Stimulated activated naive B cell treated with anti-CD40 and anti-IgM and Interleukin-4, amounts not matched to agents 10 μg/mL and 1 μg/mL and 100 μg/mL, for 72 hours (primary cell): Measurements from ENCODE around the gene NOL6.
"Not testable (repeated sequence)": the region's sequence is repeated elsewhere in the genome, so short reads cannot be mapped to it uniquely, and the experiment has no call there.

ENCODE experiments used
- ATAC-seq, 2 donors: fragments of 150-1000 bp; cut with Tn5 transposase; replicated peaks; 2 replicates each; pipeline ENCODE4 v1.10.0; 2021; ENCODE audit warnings: moderate library complexity in 1 of 2
- DNase-seq: peaks from one replicate; pipeline ENCODE4 v3.0.0; 2021
- H3K27ac Mint-ChIP-seq: one replicate; pipeline ENCODE4 v1.8.0; 2022; ENCODE audit warnings: mild to moderate bottlenecking, mixed read lengths
- H3K27me3 Mint-ChIP-seq, 2 donors: one replicate each; pipeline ENCODE4 v1.8.0; 2022; ENCODE audit warnings: mixed read lengths in 2 of 2
- H3K36me3 Mint-ChIP-seq, 2 donors: one replicate each; pipeline ENCODE4 v1.8.0; 2022; ENCODE audit warnings: mixed read lengths in 2 of 2, mild to moderate bottlenecking in 1 of 2
- H3K4me1 Mint-ChIP-seq, 2 donors: one replicate each; pipeline ENCODE4 v1.8.0; 2022; ENCODE audit warnings: mixed read lengths in 2 of 2, mild to moderate bottlenecking in 1 of 2
- H3K4me3 Mint-ChIP-seq, 2 donors: one replicate each; pipeline ENCODE4 v1.8.0; 2022; ENCODE audit warnings: mild to moderate bottlenecking in 2 of 2, mixed read lengths in 2 of 2, moderate library complexity in 1 of 2
- H3K9me3 Mint-ChIP-seq, 2 donors: one replicate each; pipeline ENCODE4 v1.8.0; 2022; ENCODE audit warnings: mixed read lengths in 2 of 2, mild to moderate bottlenecking in 1 of 2

The NOL6 gene

DNA sequence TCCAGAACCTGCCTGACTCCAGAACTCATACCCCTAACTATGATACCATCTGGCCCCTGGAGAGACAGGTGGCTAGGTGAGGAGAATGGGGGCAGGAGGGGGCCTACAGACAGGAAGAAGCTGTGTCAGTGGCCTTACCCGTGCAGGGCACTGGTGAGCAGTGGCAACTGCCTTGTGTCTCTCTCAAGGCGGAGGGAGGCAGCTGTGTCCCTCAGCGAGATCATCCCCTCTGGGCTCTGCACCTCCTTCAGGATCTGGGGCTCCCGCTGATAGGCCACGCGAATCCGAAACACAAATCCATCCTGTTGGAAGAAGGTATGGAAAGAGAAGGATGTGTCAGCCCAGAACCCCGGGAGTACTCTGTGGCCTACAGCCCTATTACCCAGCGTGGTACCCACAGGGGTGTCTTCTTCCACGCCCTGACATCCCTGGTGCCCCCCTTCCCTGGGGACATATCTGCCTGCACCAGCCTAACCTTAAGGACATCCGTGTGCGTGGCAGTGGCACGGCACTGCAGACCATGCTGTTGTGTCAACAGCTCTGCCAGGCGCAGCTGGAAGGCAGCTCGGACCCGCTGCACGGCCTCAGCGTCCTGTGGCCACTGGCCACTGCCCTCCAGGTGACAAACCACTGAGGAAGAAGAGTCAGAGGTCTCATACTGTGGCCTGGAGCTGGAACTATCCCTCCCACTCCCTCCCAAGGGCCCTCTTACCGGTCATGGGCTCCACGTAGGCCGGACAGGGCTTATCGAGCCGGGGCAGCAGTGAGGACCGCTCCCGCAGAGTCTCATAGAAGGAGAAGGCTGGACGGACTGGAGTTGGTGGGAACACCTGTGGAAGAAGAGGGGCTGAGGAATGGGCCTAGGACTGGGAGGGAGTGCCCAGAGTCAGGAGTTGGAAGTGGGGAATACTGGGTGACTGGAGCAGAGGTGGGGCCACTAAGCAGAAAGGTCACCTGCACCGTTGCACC, 7.8 kb downstream of the NOL6 start:
- DNase-seq, result no peak
- ATAC-seq, result no peak
- Mint-ChIP-seq H3K36me3 (peaks cover 54 to 70% of the 10 kb centered on the region in 2 donors), H3K4me3 (no peak overlapping the region), H3K27ac (no peak overlapping the region), H3K9me3 (no peaks in the 10 kb centered on the region), H3K4me1 (peaks cover 0 to 2% of the 10 kb centered on the region in 2 donors), H3K27me3 (no peaks in the 10 kb centered on the region)

DNA sequence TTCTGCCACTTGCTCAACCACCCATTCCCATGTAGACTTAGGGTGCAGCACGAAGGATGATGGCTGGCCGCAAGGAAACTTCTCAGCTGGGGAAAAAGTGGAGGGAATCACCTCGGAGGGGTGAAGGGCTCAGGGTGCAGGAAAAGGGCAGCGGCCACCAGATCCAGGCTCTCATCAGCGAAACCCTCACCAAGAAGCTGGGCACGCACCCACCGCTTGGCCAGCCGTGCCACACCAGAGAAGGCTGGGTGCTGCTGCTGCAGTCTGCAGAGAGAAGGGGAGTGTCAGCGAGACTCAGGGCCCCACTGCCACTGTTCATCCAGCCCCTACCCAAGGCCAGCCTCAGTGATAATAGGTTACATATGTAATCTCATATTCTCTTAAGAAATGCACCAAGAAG, 8.6 kb downstream of the NOL6 start:
- peaks cover 0 to 2% of the 10 kb centered on the region in 2 donors for H3K4me1 Mint-ChIP-seq
- ATAC-seq (no peak), DNase-seq (no peak)
- no peaks in the 10 kb centered on the region for H3K9me3 Mint-ChIP-seq
- no peaks in the 10 kb centered on the region for H3K27me3 Mint-ChIP-seq
- no peak overlapping the region for H3K4me3 Mint-ChIP-seq
- peaks cover 52 to 67% of the 10 kb centered on the region in 2 donors for H3K36me3 Mint-ChIP-seq
- no peak overlapping the region for H3K27ac Mint-ChIP-seq

DNA sequence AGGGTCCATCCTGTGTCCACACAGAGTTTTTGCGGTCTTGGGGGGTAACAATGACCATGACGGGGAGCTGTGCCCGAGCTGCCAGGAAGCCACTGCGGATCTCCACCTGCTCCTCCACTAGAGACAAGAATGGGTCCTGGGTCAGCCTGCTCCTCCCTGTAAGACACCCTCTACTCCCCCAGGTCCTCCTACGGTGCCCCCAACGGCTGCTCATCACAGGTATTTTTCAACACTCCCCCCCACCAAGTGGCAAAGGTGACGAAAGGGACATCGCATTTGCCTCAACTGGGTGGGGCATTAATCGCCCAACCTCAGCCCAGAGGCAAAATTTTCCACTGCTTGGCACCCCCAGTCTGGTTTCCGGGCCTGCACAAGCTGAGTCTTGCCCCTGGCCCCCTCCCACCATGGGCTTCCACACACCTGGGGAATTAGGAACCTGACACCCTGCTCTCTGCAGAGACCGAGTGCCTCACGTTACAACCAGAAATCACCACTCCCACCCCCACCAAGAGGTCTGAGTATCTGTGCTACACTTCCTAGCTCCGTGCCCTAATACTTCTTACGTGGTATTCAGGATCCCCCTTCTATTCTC, 9.6 kb downstream of the NOL6 start:
- peaks cover 44 to 60% of the 10 kb centered on the region in 2 donors for H3K36me3 Mint-ChIP-seq
- peaks cover 5 to 6% of the 10 kb centered on the region in 2 donors for H3K4me1 Mint-ChIP-seq
- no peak overlapping the region for H3K4me3 Mint-ChIP-seq
- no peak for DNase-seq
- ATAC-seq, result no peak
- no peaks in the 10 kb centered on the region for H3K27me3 Mint-ChIP-seq
- H3K9me3 Mint-ChIP-seq, result no peaks in the 10 kb centered on the region
- H3K27ac Mint-ChIP-seq, result no peak overlapping the region

DNA sequence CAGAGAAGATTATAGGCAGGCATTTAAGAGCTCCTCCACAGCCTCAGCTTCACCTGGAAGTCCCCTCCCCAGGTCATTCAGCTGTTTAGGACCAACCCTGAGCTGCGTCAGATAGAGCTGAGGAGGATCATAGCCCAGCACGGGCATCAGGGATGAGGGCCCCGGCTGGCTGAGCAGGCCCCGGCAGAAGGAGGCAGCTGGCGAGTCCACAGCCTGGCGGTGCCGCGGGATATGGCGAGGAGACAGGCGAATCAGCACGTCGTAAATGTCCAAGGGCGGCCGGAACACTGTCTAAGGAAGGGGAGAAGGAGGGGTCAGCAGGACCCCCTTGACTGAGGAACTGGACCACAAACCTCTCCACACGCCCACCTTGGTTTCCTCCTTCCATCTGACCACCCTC, 10.6 kb downstream of the NOL6 start:
- H3K27ac Mint-ChIP-seq, result no peak overlapping the region
- peaks cover 13 to 16% of the 10 kb centered on the region in 2 donors for H3K4me1 Mint-ChIP-seq
- no peak overlapping the region for H3K4me3 Mint-ChIP-seq
- peaks cover 40 to 50% of the 10 kb centered on the region in 2 donors for H3K36me3 Mint-ChIP-seq
- ATAC-seq (no peak), DNase-seq (no peak)
- no peaks in the 10 kb centered on the region for H3K27me3 Mint-ChIP-seq
- no peaks in the 10 kb centered on the region for H3K9me3 Mint-ChIP-seq

DNA sequence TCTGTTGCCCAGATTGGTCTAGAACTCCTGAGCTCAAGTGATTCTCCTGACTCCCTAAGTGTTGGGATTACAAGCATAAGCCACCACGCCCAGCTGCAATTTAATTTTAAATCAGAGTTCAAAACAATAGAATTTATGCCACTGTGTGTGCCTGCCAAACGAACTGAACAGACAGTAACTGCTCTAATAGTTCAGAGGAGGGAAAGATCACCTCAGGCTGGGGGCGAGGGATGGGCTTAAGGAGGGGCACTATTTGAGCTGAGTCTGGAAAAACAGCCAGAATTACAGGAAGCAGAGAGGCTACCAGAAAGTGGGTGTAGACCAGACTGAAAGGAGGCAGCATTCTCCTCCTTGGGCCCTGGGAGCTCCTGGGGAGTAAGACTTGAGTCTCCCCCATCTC, 12.2 kb downstream of the NOL6 start:
- no peak for ATAC-seq
- Mint-ChIP-seq H3K4me1 (peaks cover 11 to 18% of the 10 kb centered on the region in 2 donors), H3K9me3 (no peaks in the 10 kb centered on the region), H3K27me3 (no peaks in the 10 kb centered on the region), H3K4me3 (no peak overlapping the region), H3K27ac (no peak overlapping the region), H3K36me3 (peaks cover 29 to 42% of the 10 kb centered on the region in 2 donors)
- DNase-seq, result no peak

DNA sequence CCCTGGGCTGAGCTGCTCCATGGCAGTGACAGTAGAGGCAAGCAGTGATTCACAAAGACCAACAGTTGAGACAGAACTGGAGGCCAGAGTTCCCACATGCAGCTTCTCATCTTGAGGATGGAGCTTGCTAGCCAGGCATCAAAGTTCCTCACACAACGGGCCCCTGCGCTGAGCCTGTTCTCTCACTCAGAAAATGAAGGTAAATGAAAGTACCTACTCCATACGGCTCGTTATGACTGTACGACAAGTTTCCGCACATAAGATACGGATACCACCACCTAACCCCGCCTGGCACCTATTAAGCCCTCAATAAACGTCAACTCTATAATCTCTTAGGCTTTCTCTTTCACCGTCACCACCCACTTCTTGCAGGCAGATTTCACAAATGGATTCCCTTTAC, 12.9 kb downstream of the NOL6 start:
- Mint-ChIP-seq H3K9me3 (no peaks in the 10 kb centered on the region), H3K36me3 (peaks cover 25 to 38% of the 10 kb centered on the region in 2 donors), H3K4me1 (peaks cover 11 to 18% of the 10 kb centered on the region in 2 donors), H3K4me3 (no peak overlapping the region), H3K27ac (no peak overlapping the region), H3K27me3 (no peaks in the 10 kb centered on the region)
- ATAC-seq (no peak), DNase-seq (no peak)

DNA sequence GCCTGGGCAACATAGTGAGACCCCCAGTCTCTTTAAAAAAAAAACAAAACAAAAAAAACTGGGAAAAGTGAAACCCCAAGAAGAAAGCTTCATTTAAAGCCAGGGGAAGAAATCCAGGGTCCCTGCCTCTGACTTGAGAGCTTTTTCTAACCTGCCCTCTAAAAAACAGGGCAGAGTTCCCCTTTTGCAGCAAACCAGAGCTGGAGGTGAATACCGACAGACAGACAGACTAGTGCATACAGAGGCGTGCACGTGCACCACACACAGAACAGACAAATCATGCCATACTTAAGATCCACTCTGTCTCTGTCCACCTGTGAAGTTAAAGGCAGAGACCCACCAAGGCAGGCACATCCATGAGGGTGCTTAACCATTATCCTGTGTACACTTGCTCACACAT, 14.6 kb downstream of the NOL6 start:
- Mint-ChIP-seq H3K9me3 (no peaks in the 10 kb centered on the region), H3K27me3 (no peaks in the 10 kb centered on the region), H3K27ac (no peak overlapping the region), H3K36me3 (peaks cover 18 to 24% of the 10 kb centered on the region in 2 donors), H3K4me3 (no peak overlapping the region), H3K4me1 (peaks cover 11 to 18% of the 10 kb centered on the region in 2 donors)
- DNase-seq (no peak), ATAC-seq (peak; percentile 28 to 43)

DNA sequence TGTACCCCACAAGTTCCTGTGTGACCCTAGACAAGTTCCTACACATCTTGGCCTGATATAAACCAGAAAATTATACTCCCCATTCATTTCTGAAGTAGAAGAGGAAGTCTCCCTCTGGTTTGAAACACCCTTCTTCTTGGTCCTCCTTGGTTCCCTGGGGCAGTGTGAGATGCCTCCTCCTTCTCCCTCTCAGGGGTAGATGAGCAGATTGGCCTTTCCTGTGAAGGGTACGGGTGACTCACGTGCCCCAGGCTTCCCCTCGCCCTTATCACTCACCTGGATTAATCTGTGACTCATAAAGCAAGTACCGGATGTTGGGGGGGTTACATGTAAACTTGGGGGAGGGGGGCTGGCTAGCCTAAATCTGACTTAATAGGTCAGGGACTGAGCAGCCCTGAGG, 15.3 kb downstream of the NOL6 start:
- Mint-ChIP-seq H3K36me3 (peaks cover 15 to 21% of the 10 kb centered on the region in 2 donors), H3K27me3 (no peaks in the 10 kb centered on the region), H3K4me1 (peaks cover 11 to 18% of the 10 kb centered on the region in 2 donors), H3K4me3 (peak overlapping the region in 1 of 2 donors; percentile 17), H3K27ac (peak overlapping the region; percentile 77), H3K9me3 (no peaks in the 10 kb centered on the region)
- peak; percentile 89 to 95 for ATAC-seq
- peak; percentile 31 for DNase-seq

DNA sequence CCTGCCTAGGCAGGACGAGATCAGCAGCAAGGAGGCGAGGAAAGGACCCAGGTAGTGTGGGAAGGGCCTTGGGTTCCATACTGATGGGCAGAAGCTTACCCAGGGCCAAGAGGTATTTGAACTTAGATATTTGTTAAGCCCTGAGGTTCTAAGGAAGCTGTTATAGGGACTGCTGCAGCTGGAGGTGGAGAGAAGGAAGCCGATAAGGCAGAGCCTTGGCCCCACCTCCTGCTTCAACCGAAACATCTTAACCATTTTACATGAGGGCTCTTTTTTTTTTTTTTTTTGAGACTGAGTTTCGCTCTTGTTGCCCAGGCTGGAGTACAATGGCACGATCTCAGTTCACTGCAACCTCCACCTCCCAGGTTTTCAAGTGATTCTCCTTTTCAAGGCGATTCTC, 17.8 kb downstream of the NOL6 start:
- no peak for ATAC-seq
- Mint-ChIP-seq H3K4me1 (peaks cover 15 to 18% of the 10 kb centered on the region in 2 donors), H3K27me3 (no peaks in the 10 kb centered on the region)

DNA sequence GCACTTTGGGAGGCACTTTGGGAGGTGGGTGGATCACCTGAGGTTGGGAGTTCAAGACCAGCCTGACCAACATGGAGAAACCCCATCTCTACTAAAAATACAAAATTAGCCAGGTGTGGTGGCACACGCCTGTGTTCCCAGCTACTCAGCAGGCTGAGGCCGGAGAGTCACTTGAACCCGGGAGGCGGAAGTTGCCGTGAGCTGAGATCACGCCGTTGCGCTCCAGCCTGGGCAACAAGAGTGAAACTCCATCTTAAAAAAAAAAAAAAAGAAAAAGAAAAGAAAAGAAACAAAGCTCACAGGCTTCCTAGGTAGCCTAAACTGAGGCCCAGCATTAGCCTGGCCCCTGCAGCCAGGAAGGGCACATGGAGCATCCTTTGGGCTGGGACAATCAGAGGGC, 18.3 kb downstream of the NOL6 start:
- not testable (repeated sequence) for H3K36me3 Mint-ChIP-seq, ATAC-seq

More for the DNA sequence above, 17.8 kb downstream of the NOL6 start:
- no peak for DNase-seq
- Mint-ChIP-seq H3K36me3 (peaks cover 1 to 4% of the 10 kb centered on the region in 2 donors), H3K27ac (no peak overlapping the region), H3K4me3 (no peak overlapping the region), H3K9me3 (no peaks in the 10 kb centered on the region)

DNA sequence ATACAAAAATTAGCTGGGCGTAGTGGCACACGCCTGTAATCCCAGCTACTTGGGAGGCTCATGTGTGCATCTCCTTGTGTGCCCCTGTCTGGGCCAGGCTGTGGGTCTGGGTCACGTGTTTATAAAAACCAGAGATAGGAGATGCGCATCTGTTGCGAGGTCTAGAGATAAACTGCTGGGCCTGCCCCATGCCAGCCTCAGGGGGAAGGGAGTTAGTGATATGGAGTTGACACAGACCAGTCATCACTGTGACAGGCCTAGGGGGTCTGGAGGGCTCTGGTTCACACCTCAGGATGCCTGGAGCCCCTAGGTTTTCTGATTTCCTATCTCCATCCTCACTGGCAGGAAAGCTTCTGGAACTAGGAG, 19.1 kb downstream of the NOL6 start:
- not testable (repeated sequence) for H3K27ac Mint-ChIP-seq

More for the DNA sequence above, 18.3 kb downstream of the NOL6 start:
- H3K27me3 Mint-ChIP-seq, DNase-seq, H3K4me3 Mint-ChIP-seq, H3K9me3 Mint-ChIP-seq, H3K27ac Mint-ChIP-seq: not testable (repeated sequence)
- peaks cover 15 to 18% of the 10 kb centered on the region in 2 donors for H3K4me1 Mint-ChIP-seq

DNA sequence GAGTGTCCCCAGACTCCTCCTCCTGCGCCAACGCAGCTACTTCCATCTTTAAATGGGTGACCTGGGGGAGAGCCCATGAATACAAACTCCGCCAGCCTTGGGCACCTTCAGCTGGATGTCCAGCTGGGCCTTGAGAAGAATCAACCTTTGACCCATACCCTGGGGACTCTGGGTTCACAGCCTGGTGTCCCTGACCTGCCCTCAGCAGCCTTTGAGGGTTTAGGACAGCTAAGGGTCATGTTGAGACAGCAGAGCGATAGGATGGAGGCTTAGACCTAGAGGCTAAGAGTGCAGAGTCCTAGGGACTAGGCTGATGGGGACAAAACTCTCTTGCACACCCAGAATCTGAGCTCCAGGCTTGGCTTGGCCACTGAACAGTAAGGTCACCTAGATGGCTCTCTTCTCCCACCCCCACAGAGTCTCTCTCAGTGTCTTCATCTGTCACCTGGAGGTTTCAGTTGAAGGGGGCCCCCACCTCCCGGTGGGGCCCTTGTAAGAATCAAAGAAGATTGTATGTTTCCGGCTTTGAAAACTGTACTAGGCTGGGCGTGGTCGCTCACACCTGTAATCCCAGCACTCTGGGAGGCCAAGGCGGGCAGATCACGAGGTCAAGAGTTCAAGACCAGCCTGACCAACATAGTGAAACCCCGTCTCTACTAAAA, 19.6 kb downstream of the NOL6 start:
- no peaks in the 10 kb centered on the region for H3K27me3 Mint-ChIP-seq
- ATAC-seq (no peak), DNase-seq (no peak)
- H3K36me3 Mint-ChIP-seq, result no peaks in the 10 kb centered on the region
- H3K4me3 Mint-ChIP-seq, result no peak overlapping the region
- H3K4me1 Mint-ChIP-seq, result peaks cover 12% of the 10 kb centered on the region in 2 donors
- H3K27ac Mint-ChIP-seq, result no peak overlapping the region
- no peaks in the 10 kb centered on the region for H3K9me3 Mint-ChIP-seq

More for the DNA sequence above, 19.1 kb downstream of the NOL6 start:
- not testable (repeated sequence) for H3K9me3 Mint-ChIP-seq, H3K4me3 Mint-ChIP-seq, H3K36me3 Mint-ChIP-seq, H3K27me3 Mint-ChIP-seq, ATAC-seq, DNase-seq
- peaks cover 15 to 17% of the 10 kb centered on the region in 2 donors for H3K4me1 Mint-ChIP-seq

DNA sequence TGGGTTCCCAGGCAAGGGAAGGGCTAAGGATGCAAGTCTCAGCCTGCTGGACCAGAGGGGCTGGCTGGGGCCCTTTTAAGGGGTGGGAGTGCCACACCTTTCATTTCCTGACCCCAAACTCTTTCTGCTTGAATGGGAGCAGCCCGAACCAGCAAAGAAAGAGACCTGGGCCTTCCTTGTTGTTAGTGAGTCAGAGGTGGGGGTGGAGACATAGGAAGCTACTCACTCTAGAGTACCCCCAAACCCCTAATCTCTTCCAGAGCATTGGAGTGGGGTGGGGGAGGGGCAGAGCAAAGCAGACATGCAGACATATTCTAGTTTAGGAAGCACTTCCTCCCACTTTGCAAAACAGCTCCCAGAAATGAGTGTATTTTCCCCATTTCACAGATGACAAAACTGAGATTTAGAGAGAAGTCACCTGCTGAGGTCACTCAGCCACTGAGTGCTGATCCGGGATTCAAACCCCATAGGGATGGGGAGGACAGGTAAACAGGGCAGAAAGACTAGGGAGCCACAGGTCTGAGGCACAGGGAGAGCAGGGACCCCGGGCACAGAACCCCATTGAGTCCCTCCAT, 20.4 kb downstream of the NOL6 start:
- no peak for ATAC-seq
- no peak overlapping the region for H3K4me3 Mint-ChIP-seq
- no peak for DNase-seq

DNA sequence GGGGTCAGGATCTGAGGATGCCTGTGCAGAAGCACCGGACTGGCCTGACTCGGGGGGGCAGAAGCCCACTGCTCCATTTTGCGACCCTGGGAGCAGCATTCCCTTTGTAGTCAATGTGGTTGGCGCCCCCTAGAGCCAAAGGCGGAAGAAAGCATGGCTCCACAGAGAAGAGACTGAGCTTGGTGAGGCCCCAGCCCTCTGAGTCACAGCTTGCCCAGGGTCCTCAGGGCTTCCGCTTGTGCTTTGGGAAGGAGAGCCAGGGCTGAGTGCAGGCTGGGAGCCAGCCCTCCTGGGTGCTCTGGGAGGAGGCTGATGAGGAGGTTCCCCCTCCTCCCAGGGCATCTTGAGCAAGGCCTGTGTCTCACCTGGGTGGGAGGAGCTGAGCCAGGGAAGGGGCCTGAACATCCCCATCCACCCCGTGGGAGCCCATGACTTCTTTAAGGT, 20.9 kb downstream of the NOL6 start:
- DNase-seq (no peak), ATAC-seq (peak; percentile 53 to 57)
- Mint-ChIP-seq H3K9me3 (no peaks in the 10 kb centered on the region), H3K4me3 (no peak overlapping the region), H3K36me3 (no peaks in the 10 kb centered on the region), H3K4me1 (peaks cover 4 to 7% of the 10 kb centered on the region in 2 donors), H3K27ac (no peak overlapping the region), H3K27me3 (peaks cover 8% of the 10 kb centered on the region in 2 donors)

More for the DNA sequence above, 20.4 kb downstream of the NOL6 start:
- Mint-ChIP-seq H3K4me1 (peaks cover 6% of the 10 kb centered on the region in 2 donors), H3K36me3 (no peaks in the 10 kb centered on the region), H3K9me3 (no peaks in the 10 kb centered on the region), H3K27ac (no peak overlapping the region), H3K27me3 (peaks cover 3 to 4% of the 10 kb centered on the region in 2 donors)
